Suprapubic skin (tissue), 3 donors: Measurements from ENCODE around the gene ATXN7.

ENCODE experiments used
- CTCF ChIP-seq, 2 donors: fragments of 200-600 bp in 1 of 2; fragments of 450-650 bp in 1 of 2; sonication (generic) in 1 of 2; IDR thresholded peaks; one replicate each; pipeline ENCODE4 v1.5.1; 2016 to 2019; ENCODE audit warnings: antibody characterized with exemption in 2 of 2, mild to moderate bottlenecking in 1 of 2, moderate library complexity in 1 of 2
- POLR2A ChIP-seq, 2 donors: fragments of 450-650 bp; IDR thresholded peaks; one replicate each; pipeline ENCODE4 v1.6.1; 2017; ENCODE audit warnings: antibody characterized with exemption in 2 of 2, mild to moderate bottlenecking in 2 of 2, moderate library complexity in 2 of 2

DNA sequence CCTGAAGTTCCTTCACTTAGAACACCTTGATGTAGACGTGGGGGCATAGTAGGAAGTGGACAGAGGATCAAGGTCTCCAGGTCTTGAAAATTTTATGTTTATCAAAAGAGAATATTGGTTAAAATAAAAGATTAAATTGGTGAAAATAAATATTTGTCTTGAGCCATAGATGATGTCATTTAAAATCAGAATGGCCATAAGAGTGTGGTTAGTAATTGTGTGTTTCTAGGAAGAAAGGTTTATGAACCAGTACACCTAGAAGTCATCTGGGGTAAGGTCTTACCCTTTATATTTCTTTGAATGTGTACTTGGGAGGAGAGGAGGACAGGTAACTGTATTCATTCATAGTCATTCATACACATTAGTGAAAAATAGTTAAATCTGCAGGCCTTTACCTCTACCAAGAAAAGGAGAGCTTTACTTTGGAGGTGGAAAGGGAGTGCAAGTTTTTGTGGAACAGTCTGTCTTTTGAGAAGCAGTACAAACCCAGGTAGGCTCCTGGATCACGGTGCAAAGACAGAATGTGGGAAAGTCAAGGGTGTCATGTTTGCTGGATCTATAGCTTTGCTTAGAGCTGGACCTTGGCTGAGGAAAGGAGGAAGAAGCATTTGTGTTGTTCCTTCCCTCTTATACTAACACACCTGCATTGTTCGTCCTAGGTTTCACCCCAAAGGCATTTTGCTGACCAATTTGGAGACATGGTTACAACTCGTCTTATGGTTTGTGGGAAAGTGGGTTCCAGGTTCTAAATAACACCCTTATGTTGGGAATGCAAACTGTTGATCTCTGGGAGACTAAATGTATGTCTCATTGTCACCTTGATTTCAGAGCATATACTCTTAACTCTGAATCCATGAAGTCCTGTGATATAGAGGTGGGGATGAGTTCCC lies 42.3 kb downstream of the ATXN7 start:
- TF ChIP-seq CTCF (IDR thresholded peaks at IDR 0.05): no peak
- TF ChIP-seq POLR2A (IDR thresholded peaks at IDR 0.05): no peak
